ENCODE results near the gene CEP131. TPM values are rescaled to one million over a fixed set of nuclear protein-coding genes. Genes with fewer than 3 reads are reported as not detected.
A peak's percentile ranks its signal among the peaks of the same experiment; 100 is the strongest.

CEP131 gene
- total RNA-seq, 6 experiments from 2014 or later = 1.5 to 4.3 (median 2.1) TPM

DNA sequence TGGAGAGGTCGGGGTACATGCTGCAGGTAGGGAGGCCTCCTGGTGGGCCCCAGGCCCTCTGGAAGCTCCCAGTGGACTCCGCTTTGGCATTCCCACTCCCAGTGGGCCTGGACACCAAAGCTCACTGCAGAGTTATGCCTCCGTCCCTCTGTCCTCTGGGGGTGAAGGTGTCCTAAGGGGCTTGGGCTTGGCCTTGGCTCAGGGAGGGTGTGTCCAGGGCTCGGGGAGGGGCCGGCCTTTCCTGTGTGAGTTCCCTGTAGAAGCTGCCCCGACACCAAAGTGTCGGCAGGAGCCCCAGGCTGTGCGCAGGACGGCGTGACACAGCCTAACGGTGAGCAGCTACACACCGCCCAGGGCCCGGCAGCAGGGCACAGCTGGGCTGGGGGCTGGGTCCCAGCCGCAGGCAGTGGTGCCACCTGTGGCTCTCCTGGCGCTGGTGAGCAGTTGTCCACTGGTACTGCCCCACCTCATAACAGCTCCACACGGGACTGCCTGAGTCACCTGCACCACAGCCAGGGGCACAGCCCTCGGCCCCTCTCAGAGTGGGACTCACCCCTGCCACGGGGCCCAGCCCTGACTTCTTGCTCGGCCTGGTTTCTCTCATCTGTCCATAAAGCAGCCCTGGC is 10.0 kb upstream of the CEP131 start:
- TF ChIP-seq CTCF (IDR thresholded peaks at IDR 0.05) (no peak), POLR2A (IDR thresholded peaks at IDR 0.05) (no peak)
- Histone ChIP-seq H3K27me3 (no peaks in the 10 kb centered on the region), H3K4me3 (no peak overlapping the region), H3K9me3 (no peaks in the 10 kb centered on the region), H3K4me1 (peaks cover 0 to 7% (median under 1%) of the 10 kb centered on the region in 4 donors), H3K27ac (no peak overlapping the region), H3K36me3 (peaks cover 0 to 20% (median 1%) of the 10 kb centered on the region in 4 donors)
- no peak for DNase-seq
- no CpG with 5 or more reads among the region's 19 CpGs for WGBS (ENCODE audit: insufficient coverage, low coverage, low lambda C conversion rate, missing lambda C conversion rate)
- ATAC-seq = no peak
- intact Hi-C loops (cut with DNase I) = loop anchor here in 1 of 2 donors (10.0 kb wide), 1 partner anchor 88 kb away; no protein-coding TSS in a partner anchor

GRCh38 chr17:81231766-81232581 is 9.2 kb upstream of the CEP131 start:
- no peak overlapping the region for H3K4me3 ChIP-seq
- no peak for DNase-seq
- no peak overlapping the region for H3K27ac ChIP-seq
- no peaks in the 10 kb centered on the region for H3K27me3 ChIP-seq
- no peaks in the 10 kb centered on the region for H3K9me3 ChIP-seq
- no peaks in the 10 kb centered on the region for H3K4me1 ChIP-seq
- TF ChIP-seq POLR2A (IDR thresholded peaks at IDR 0.05) = no peak
- TF ChIP-seq CTCF (IDR thresholded peaks at IDR 0.05) = no peak
- ATAC-seq = no peak
- WGBS (ENCODE audit: insufficient coverage, low coverage, low lambda C conversion rate, missing lambda C conversion rate) = 100% methylated on average over 7 of the region's 43 CpGs
- intact Hi-C loops (cut with DNase I) = loop anchor here in 1 of 2 donors (10.0 kb wide), 1 partner anchor 87 kb away; no protein-coding TSS in a partner anchor
- peaks cover 0 to 20% (median 1%) of the 10 kb centered on the region in 4 donors for H3K36me3 ChIP-seq

GRCh38 chr17:81231121-81231645 is 8.4 kb upstream of the CEP131 start:
- H3K9me3 ChIP-seq = no peaks in the 10 kb centered on the region
- no peak for DNase-seq
- TF ChIP-seq CTCF (IDR thresholded peaks at IDR 0.05) = no peak
- TF ChIP-seq POLR2A (IDR thresholded peaks at IDR 0.05) = no peak
- no peaks in the 10 kb centered on the region for H3K4me1 ChIP-seq
- H3K36me3 ChIP-seq = peaks cover 0 to 20% (median 1%) of the 10 kb centered on the region in 4 donors
- H3K27me3 ChIP-seq = no peaks in the 10 kb centered on the region
- no peak for ATAC-seq
- no peak overlapping the region for H3K27ac ChIP-seq
- intact Hi-C loops (cut with DNase I) = loop anchor here in 1 of 2 donors (10.0 kb wide), 1 partner anchor 86 kb away; no protein-coding TSS in a partner anchor
- no peak overlapping the region for H3K4me3 ChIP-seq
- 89% methylated on average over 14 of the region's 31 CpGs for WGBS (ENCODE audit: insufficient coverage, low coverage, low lambda C conversion rate, missing lambda C conversion rate)

DNA sequence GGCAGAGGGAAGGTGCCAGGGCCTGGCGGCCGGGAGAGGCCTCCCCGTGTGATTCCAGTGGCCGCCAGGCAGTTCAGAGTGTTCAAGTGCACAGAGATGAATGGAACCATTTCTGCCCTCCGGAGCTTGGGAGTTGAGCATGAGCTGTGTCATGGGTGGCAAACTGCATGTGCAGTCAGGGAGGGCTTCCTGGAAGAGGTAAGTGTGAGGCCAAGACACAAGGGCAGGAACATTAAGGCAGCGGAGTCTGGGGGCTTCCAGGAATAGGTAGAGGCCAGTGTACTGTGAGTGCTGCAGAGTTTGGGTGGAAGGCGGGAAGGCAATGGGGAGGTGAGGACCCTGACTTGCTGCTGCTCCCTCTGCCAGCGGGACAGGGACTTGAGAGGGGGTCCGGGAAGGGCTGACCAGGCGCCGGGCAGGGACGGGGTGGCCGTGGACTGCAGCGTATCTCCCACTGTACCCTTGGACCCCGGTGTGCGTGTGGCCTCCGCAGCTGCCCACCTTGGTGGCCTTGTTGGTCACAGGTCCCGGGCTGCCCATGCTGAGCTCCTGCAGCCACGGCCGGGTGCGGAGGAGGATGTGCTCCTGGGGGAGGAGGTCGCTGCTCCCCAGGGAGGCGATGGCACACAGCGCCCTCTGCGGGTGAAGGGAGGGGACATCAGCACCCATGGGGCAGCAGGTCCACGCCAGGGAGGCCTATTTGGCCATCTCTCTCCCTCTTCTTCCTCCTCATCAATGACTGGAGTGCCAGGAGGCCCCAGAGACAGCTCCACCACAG is 7.5 kb upstream of the CEP131 start:
- Histone ChIP-seq H3K9me3 (no peaks in the 10 kb centered on the region), H3K4me3 (no peak overlapping the region), H3K27ac (no peak overlapping the region), H3K4me1 (no peaks in the 10 kb centered on the region), H3K27me3 (no peaks in the 10 kb centered on the region), H3K36me3 (peaks cover 0 to 20% (median 1%) of the 10 kb centered on the region in 4 donors)
- ATAC-seq (peak in 3 of 4 donors; percentile 7 to 25 (median 10)), DNase-seq (peak in 2 of 3 donors; percentile 23 to 49)
- intact Hi-C loops (cut with DNase I) = loop anchor here in 1 of 2 donors (10.0 kb wide), 1 partner anchor 85 kb away; no protein-coding TSS in a partner anchor
- 91% methylated on average over 5 of the region's 26 CpGs for WGBS (ENCODE audit: insufficient coverage, low coverage, low lambda C conversion rate, missing lambda C conversion rate)
- TF ChIP-seq CTCF (IDR thresholded peaks at IDR 0.05) = peak; percentile 12 to 28 (median 17)
- TF ChIP-seq POLR2A (IDR thresholded peaks at IDR 0.05) = no peak
